Fibroblast of skin of right biceps (primary cell): Measurements from ENCODE around the gene MAST2.
"Not testable (repeated sequence)": the region's sequence is repeated elsewhere in the genome, so short reads cannot be mapped to it uniquely, and the experiment has no call there.

Source experiments
- DNase-seq: peaks from one replicate; pipeline ENCODE4 v3.0.0-alpha.2; 2013

MAST2 gene

GRCh38 chr1:45949462-45949861 is 146.1 kb downstream of the MAST2 start:
- not testable (repeated sequence) for DNase-seq

DNA sequence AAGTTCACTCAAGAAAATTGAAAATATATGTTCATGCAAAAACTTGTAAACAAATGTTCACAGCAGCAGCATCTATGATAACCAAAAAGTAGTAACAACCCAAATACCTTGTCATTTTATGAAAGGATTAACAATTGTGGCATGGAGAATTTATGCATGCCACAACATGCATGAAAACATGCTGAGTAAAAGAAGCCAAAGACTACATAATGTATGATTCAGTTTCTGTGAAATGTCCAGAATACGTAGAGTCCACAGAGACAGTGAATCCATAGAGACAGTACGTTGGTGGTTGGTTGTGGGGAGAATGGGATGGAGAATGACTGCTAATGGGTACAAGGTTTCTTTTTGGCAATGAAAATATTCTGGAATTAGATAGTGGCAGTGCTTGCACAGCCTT is 148.7 kb downstream of the MAST2 start:
- DNase-seq: peak; percentile 17

DNA sequence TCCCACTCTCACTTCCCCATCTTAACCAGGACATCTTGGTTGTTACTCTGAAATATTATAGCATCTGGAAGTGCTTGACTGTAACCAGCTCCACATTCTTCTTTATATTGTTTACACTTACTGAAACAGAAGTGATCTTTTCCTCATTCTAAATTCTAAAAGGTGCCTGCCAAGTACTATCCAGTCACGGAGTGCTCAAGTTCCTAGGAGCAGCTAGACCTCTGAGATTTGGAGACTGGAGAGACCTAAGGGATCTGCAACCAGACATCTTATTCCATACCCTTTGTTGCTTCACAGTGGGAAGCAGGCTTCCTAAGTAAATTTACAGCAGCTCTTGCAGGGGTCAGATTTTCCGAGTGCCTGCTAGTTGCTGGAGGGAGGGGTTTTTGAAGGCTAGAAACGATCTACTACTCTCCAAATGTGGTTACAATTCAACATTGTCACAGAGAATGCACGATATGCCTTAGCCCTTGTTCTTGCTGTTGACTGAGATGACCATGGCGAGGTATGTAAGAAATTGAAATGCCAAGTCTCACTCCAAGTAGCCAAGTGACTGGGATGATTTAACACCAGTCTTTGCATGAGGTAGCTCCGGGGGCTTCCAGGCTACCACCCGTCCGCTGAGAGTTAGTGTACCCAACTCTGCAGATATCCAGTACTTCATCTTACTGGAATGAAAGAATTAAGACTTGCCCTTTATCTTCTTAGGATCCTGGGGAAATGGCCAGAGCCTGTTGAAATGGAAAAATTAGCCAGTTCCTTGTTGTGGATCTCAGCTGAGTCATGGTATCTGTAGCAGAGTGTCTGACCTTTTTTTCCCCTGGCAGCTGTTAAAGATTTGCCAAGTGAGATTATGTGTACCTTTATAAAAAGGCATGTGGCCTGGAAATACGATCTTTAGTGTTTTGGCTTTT is 150.8 kb downstream of the MAST2 start:
- DNase-seq: peak; percentile 63

DNA sequence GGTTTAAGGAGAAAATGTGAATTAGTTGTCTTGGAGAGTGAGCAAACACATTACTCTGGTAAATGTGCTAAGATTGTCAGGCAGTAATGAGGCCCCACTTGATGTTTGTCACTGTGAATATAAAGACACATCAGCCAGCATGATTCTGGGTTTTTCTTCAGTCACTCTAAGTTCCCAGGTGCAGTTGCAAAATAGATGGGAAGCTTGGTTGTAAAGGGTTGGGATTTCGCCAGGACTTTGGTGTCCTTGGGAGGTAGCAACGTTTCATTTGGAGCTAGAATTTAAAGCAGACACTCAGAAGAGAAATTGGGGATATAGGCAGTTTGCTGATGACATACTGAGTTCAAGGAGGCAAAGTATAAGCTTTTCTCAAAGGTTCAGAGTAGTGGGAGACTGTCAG is 154.3 kb downstream of the MAST2 start:
- DNase-seq: no peak

- DNase-seq: no peak
Measured at GRCh38 chr1:45958317-45958716, 154.9 kb downstream of the MAST2 start.

- no peak for DNase-seq
Measured at GRCh38 chr1:45960930-45961715, 157.7 kb downstream of the MAST2 start.

GRCh38 chr1:45961936-45962335 is 158.5 kb downstream of the MAST2 start:
- DNase-seq: not testable (repeated sequence)

- DNase-seq: no peak
Measured at GRCh38 chr1:45968941-45969666, 165.7 kb downstream of the MAST2 start.

- DNase-seq: no peak
Measured at GRCh38 chr1:45969866-45970265, 166.5 kb downstream of the MAST2 start.

DNA sequence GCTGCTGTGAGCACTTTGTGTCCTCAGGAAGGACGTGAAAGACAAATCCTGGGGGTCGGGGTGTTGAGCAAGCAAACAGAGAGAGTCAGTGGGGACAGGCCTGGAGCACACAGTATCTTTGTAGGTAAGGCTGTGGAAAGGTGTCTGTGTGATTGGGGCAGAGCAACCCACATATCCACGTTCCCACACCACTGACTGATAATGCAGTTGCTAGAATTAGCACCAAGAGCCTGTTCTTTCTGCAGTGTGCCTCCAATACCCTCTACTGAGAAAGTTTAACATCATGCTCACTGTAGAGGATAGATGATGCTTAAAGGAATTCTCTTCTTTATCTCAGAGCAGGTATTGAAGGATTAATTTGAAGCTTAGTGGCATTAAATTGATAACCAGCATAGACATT is 167.9 kb downstream of the MAST2 start:
- no peak for DNase-seq

GRCh38 chr1:45971922-45972531 is 168.6 kb downstream of the MAST2 start:
- DNase-seq: no peak

GRCh38 chr1:45972621-45973020 is 169.2 kb downstream of the MAST2 start:
- no peak for DNase-seq

- no peak for DNase-seq
Measured at GRCh38 chr1:45973121-45973520, 169.7 kb downstream of the MAST2 start.

GRCh38 chr1:45974541-45975269 is 171.3 kb downstream of the MAST2 start:
- DNase-seq: no peak

GRCh38 chr1:45976623-45977022 is 173.2 kb downstream of the MAST2 start:
- DNase-seq: no peak

- no peak for DNase-seq
Measured at GRCh38 chr1:45979074-45979777, 175.8 kb downstream of the MAST2 start.

GRCh38 chr1:45979778-45980176 is 176.4 kb downstream of the MAST2 start:
- DNase-seq: no peak

GRCh38 chr1:45982359-45982758 is 178.9 kb downstream of the MAST2 start:
- DNase-seq: no peak

- no peak for DNase-seq
Measured at GRCh38 chr1:45983967-45984366, 180.6 kb downstream of the MAST2 start.

DNA sequence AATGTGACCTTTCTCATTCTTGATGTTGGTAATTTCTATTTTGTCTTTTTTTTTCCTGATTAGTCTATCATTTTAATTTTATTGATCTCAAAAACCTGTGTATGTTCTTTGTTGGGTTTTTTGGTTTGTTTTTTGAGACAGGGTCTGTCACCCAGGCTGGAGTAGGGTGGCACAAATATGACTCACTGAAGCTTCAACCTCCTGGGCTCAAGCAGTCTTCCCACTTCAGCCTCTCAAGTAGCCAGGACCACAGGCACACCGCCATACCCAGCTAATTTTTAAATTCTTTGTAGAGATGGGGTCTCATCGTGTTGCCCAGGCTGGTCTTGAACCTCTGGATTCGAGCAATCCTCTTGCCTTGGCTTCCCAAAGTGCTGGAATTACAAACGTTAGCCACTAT is 183.8 kb downstream of the MAST2 start:
- no peak for DNase-seq

DNA sequence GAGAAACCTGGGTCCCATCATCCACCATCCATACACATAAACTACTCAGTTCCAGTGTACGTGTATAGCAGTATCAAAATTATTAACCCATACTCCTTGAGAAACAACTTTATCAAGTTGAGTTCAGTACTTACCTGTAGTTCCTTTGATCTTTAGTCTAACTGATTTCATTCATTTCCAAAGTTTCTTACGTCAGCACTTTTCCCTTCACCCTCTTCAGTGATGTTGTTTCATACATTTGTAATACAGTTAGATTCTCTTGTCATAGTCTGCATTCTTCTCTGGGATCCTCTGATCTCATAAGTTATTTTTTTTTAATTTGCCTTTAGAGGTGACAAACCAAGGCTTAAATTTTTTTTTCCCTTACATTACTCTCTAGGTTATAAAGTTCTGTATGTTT is 185.8 kb downstream of the MAST2 start:
- DNase-seq: no peak

GRCh38 chr1:45994423-45994822 is 191.0 kb downstream of the MAST2 start:
- no peak for DNase-seq
